ENCODE data around the gene VAC14. TPM values are rescaled to one million over a fixed set of nuclear protein-coding genes. Genes with fewer than 3 reads are reported as not detected.

Gene VAC14
- total and polyA plus RNA-seq, 2 of the 8 experiments (the other 6 are each of a cell fraction or from before 2014, with no cell fraction given): 56.0 to 108 TPM

DNA sequence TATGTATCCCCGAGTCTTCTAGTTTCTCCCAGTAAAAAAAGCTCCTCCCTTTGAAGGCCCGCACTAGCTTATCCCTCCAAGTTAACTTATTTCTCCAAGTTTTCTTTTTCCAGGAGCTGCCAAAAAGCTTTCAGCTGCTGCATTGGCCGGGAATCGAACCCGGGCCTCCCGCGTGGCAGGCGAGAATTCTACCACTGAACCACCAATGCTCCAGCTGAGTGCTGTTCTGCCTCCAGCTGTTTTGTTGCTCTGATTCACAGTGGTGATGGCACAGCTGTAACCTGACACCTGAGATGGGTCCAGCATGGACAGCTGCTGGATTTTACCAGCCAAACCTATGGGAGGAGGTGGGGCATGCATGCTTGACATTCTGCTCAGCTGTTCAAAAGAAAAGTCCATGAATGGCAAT lies 22.1 kb downstream of the VAC14 start (continued):
- TF ChIP-seq SUZ12 (IDR thresholded peaks at IDR 0.05; ENCODE audit: low read length): no peak
- TF ChIP-seq SIN3A (conservative IDR thresholded peaks at IDR 0.05 in 1 of 2, IDR thresholded peaks at IDR 0.05 in 1 of 2; ENCODE audit: low read depth in 1 of 2, low read length in 2 of 2): peak in 1 of 2 experiments; percentile 91; a peak in 2 of 4 replicates
- TF ChIP-seq EGR1 (IDR thresholded peaks at IDR 0.05; ENCODE audit: borderline replicate concordance, low read depth, low read length): no peak
- peak; percentile 43; the same call in 1 of the 2 replicates for TF ChIP-seq POU5F1 (IDR thresholded peaks at IDR 0.05; ENCODE audit: low read depth, low read length)
- peak; percentile 66; the same call in 1 of the 2 replicates for TF ChIP-seq TCF12 (IDR thresholded peaks at IDR 0.05; ENCODE audit: low read depth, low read length)
- TF ChIP-seq BACH1 (IDR thresholded peaks at IDR 0.05; ENCODE audit: low read length): no peak
- TF ChIP-seq, protein P1, sequence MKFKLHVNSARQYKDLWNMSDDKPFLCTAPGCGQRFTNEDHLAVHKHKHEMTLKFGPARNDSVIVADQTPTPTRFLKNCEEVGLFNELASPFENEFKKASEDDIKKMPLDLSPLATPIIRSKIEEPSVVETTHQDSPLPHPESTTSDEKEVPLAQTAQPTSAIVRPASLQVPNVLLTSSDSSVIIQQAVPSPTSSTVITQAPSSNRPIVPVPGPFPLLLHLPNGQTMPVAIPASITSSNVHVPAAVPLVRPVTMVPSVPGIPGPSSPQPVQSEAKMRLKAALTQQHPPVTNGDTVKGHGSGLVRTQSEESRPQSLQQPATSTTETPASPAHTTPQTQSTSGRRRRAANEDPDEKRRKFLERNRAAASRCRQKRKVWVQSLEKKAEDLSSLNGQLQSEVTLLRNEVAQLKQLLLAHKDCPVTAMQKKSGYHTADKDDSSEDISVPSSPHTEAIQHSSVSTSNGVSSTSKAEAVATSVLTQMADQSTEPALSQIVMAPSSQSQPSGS (IDR thresholded peaks at IDR 0.05; ENCODE audit: low read length): peak; percentile 85; the same call in 1 of the 2 replicates
- TF ChIP-seq, protein P2, sequence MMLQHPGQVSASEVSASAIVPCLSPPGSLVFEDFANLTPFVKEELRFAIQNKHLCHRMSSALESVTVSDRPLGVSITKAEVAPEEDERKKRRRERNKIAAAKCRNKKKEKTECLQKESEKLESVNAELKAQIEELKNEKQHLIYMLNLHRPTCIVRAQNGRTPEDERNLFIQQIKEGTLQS (IDR thresholded peaks at IDR 0.05; ENCODE audit: insufficient read depth, low read depth, low read length): no peak
- peak; percentile 20; the same call in 1 of the 2 replicates for TF ChIP-seq SIX5 (IDR thresholded peaks at IDR 0.05; ENCODE audit: low read depth, low read length)
- no peak for TF ChIP-seq SAP30 (IDR thresholded peaks at IDR 0.05; ENCODE audit: insufficient read depth, insufficient replicate concordance, low read length)
- no peak for TF ChIP-seq ZNF274 (IDR thresholded peaks at IDR 0.05; ENCODE audit: borderline replicate concordance, extremely low read depth, low read length)
- TF ChIP-seq CHD2 (IDR thresholded peaks at IDR 0.05; ENCODE audit: low read length): no peak
- TF ChIP-seq CBX8 (IDR thresholded peaks at IDR 0.05; ENCODE audit: borderline replicate concordance, low read depth, low read length): no peak
